Suprapubic skin (tissue), 4 donors: Measurements from ENCODE around the gene SPATA13. TPM values are rescaled to one million over a fixed set of nuclear protein-coding genes. Genes with fewer than 3 reads are reported as not detected.

Experiments used
- DNase-seq, 2 donors: peaks; one replicate each; pipeline ENCODE4 v3.0.0-alpha.2; 2019; ENCODE audit warnings: low spot score in 2 of 2
- H3K27ac ChIP-seq: fragments of 200-600 bp; sonication (generic); one replicate; pipeline ENCODE4 v1.5.1; 2019
- H3K27me3 ChIP-seq: fragments of 200-600 bp; sonication (generic); one replicate; pipeline ENCODE4 v1.5.1; 2019
- H3K36me3 ChIP-seq: fragments of 200-600 bp; sonication (generic); one replicate; pipeline ENCODE4 v1.5.1; 2019
- H3K4me1 ChIP-seq: fragments of 200-600 bp; sonication (generic); one replicate; pipeline ENCODE4 v1.5.1; 2019
- H3K4me3 ChIP-seq: fragments of 200-600 bp; sonication (generic); one replicate; pipeline ENCODE4 v1.5.1; 2019; ENCODE audit warnings: mild to moderate bottlenecking
- H3K9me3 ChIP-seq: fragments of 200-600 bp; sonication (generic); one replicate; pipeline ENCODE4 v1.5.1; 2019
- EP300 ChIP-seq: sonication (generic); formaldehyde crosslinking; IDR thresholded peaks from one replicate; pipeline ENCODE4 v1.6.1; 2017; ENCODE audit warnings: antibody characterized with exemption
- POLR2A ChIP-seq, 2 donors: fragments of 450-650 bp; IDR thresholded peaks; one replicate each; pipeline ENCODE4 v1.6.1; 2017; ENCODE audit warnings: antibody characterized with exemption in 2 of 2, mild to moderate bottlenecking in 2 of 2, moderate library complexity in 2 of 2
- POLR2AphosphoS5 ChIP-seq, 3 donors: sonication (generic); formaldehyde crosslinking; IDR thresholded peaks; one replicate each; pipeline ENCODE4 v1.6.1; 2017; ENCODE audit warnings: antibody characterized with exemption in 3 of 3
- WGBS: methylation state at CpG from one replicate; pipeline ENCODE4 v1.1.5; 2018; 5-methylcytosine and 5-hydroxymethylcytosine counted together
- total RNA-seq, 4 donors: library from RNA; depleted of rRNA; stranded (reverse); fragments of >200 nt; gene quantifications; one replicate each; pipeline ENCODE4 v1.1.0, GENCODE V29; 2016
- TF ChIP-seq, protein P1 (sequence below), 2 donors: fragments of 200-600 bp in 1 of 2; fragments of 450-650 bp in 1 of 2; sonication (generic) in 1 of 2; IDR thresholded peaks; one replicate each; pipeline ENCODE4 v1.5.1; 2016 to 2019; ENCODE audit warnings: antibody characterized with exemption in 2 of 2, mild to moderate bottlenecking in 1 of 2, moderate library complexity in 1 of 2

Gene SPATA13
- total RNA-seq, 4 donors from 2014 or later = 26.5 to 64.2 (median 31.6) TPM

DNA sequence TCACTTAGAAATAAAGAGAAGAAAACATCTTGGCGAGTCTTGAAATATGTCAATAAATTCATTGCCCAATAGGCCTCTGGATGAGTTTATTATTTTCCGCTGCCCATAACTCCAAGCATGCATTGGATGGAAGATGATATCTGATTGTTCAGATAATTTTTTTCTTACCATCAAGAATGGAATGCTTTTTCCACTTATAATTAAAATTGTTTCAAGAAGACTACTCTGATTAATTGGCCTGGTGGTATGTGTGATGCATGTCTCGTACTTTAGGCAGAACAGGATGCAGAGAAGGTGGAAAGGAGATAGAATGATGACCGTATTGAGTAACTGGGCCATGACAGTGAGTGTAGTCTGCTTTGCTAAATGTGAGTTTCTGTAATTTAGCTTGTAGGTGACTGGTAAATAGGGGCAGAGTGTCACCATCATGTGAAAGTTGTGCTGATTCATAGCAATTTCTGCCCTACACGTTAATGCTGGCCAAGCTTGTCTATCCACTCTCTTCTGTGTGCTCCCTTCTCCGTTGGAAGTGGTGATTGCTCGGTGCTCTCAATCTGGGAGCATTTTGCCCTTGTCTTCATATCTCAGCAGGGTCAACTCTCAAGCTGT is 13.5 kb upstream of the SPATA13 start:
- WGBS = 88% methylated on average over 7 of the region's 7 CpGs
- Histone ChIP-seq H3K36me3 (no peaks in the 10 kb centered on the region), H3K9me3 (no peaks in the 10 kb centered on the region), H3K27ac (no peak overlapping the region), H3K4me1 (peaks cover 11% of the 10 kb centered on the region), H3K4me3 (no peak overlapping the region), H3K27me3 (no peaks in the 10 kb centered on the region)
- no peak for DNase-seq
- TF ChIP-seq, protein P1, sequence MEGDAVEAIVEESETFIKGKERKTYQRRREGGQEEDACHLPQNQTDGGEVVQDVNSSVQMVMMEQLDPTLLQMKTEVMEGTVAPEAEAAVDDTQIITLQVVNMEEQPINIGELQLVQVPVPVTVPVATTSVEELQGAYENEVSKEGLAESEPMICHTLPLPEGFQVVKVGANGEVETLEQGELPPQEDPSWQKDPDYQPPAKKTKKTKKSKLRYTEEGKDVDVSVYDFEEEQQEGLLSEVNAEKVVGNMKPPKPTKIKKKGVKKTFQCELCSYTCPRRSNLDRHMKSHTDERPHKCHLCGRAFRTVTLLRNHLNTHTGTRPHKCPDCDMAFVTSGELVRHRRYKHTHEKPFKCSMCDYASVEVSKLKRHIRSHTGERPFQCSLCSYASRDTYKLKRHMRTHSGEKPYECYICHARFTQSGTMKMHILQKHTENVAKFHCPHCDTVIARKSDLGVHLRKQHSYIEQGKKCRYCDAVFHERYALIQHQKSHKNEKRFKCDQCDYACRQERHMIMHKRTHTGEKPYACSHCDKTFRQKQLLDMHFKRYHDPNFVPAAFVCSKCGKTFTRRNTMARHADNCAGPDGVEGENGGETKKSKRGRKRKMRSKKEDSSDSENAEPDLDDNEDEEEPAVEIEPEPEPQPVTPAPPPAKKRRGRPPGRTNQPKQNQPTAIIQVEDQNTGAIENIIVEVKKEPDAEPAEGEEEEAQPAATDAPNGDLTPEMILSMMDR (IDR thresholded peaks at IDR 0.05) = no peak
- TF ChIP-seq POLR2A (IDR thresholded peaks at IDR 0.05) (no peak), POLR2AphosphoS5 (IDR thresholded peaks at IDR 0.05) (no peak), EP300 (no peak)

DNA sequence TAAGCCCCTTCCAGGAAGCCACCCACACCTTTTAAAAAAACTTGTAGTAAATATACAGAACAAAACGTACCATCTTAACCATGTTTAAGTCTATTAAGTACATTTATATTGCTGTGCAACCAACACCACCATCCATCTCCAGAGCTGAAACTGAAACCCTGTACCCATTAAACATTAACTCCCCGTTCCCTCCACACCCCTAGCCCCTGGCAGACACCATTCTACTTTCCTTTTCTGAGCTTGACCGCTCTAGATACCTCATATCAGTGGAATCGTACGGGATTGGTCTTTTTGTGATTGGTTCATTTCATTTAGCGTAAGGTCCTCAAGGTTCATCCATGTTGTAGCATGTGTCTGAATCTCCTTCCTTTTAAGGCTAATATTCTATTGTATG is 13.0 kb upstream of the SPATA13 start:
- no peaks in the 10 kb centered on the region for H3K9me3 ChIP-seq
- H3K27me3 ChIP-seq = no peaks in the 10 kb centered on the region
- H3K4me1 ChIP-seq = peaks cover 11% of the 10 kb centered on the region
- H3K36me3 ChIP-seq = no peaks in the 10 kb centered on the region
- no peak for TF ChIP-seq POLR2A (IDR thresholded peaks at IDR 0.05)
- TF ChIP-seq EP300 = no peak
- TF ChIP-seq, protein P1 (IDR thresholded peaks at IDR 0.05) = no peak
- no peak for TF ChIP-seq POLR2AphosphoS5 (IDR thresholded peaks at IDR 0.05)
- 96% methylated on average over 6 of the region's 6 CpGs for WGBS
- DNase-seq = no peak
- H3K4me3 ChIP-seq = no peak overlapping the region
- no peak overlapping the region for H3K27ac ChIP-seq

DNA sequence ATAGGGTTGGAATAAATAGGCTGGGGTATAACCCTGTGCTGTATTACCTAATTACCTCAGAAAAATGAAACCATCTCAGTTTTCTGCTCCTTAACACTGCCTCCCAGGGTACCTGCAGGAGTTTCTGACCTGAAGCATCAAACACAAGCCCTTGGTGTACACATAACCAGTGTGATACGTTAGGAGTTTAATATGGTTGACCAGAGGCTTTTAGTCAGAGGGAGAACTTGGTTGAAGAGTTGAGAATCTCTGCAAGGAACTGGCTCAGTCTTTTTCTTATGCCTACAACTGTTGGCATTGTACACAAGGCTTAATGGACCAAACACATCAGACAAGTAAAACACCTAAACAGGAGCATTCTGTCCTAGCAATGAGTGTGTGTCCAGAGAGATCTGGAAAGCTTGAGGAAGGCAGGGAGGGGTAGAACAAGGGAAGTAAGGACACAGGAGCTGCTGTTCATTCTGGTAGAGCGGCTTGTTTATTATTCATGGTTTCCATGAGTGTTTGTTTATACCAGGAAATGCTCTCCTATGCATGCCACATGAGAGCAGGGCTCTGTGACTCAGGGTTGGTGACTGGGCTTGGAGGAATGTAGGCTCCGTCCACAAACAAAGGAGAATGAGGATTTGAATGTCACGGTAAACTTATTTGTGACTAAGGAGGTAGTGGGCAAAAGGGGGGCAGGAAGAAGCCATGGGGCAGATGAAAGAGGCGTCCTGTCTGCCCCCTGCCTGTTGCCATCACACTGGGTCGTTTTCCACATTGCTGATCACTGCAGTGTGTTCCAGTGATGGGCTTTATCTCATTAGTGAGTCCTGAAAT is 11.9 kb upstream of the SPATA13 start:
- H3K4me1 ChIP-seq = peaks cover 11% of the 10 kb centered on the region
- no peaks in the 10 kb centered on the region for H3K36me3 ChIP-seq
- H3K27me3 ChIP-seq = no peaks in the 10 kb centered on the region
- no peak overlapping the region for H3K4me3 ChIP-seq
- TF ChIP-seq POLR2A (IDR thresholded peaks at IDR 0.05) (no peak), POLR2AphosphoS5 (IDR thresholded peaks at IDR 0.05) (peak in 1 of 3 donors; percentile 68)
- no peak for DNase-seq
- H3K27ac ChIP-seq = peak overlapping the region; percentile 76
- 36% methylated on average over 6 of the region's 6 CpGs for WGBS
- H3K9me3 ChIP-seq = no peaks in the 10 kb centered on the region

DNA sequence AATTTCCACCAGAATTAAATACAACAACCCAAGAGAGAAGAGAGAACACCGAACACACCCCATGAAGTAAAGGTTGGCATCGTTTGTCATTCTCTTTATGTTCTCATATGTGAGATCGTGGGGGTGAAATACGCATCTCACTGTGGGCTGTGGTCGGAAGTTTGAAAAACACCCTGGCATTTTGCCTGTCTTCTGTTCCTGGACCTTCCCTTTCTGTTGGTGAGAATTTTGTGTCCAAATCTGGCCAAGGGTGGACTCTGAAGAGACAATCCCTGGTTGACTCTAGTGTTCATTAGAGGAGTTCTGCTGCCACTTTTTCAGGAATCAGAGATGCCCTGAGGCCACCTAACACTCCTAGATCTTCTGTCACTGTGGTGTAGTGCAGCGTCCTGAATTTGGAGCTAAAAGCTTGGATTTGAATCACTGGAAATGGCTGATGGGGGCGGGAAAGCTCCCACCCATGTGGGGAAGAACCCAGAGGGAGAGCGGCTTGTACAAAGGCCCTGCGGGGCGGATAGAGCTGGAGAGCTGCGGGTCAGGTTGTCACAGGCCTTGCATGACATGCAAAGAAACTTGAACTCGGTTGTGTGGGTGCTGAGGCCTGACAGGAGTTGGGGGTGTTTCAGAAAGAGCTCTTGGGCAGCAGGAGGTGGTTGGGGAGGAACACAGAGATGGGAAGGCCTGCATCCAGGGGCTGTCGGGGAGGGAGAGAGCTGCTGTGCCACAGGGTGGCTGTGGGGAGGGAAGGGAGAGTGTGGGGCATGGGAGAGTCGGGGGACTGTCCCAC is 11.1 kb upstream of the SPATA13 start:
- Histone ChIP-seq H3K4me1 (peaks cover 11% of the 10 kb centered on the region), H3K27ac (peak overlapping the region; percentile 76), H3K36me3 (no peaks in the 10 kb centered on the region), H3K4me3 (no peak overlapping the region), H3K27me3 (no peaks in the 10 kb centered on the region), H3K9me3 (no peaks in the 10 kb centered on the region)
- no peak for TF ChIP-seq EP300
- TF ChIP-seq, protein P1 (IDR thresholded peaks at IDR 0.05) = no peak
- no peak for TF ChIP-seq POLR2AphosphoS5 (IDR thresholded peaks at IDR 0.05)
- no peak for TF ChIP-seq POLR2A (IDR thresholded peaks at IDR 0.05)
- WGBS = 76% methylated on average over 14 of the region's 14 CpGs
- no peak for DNase-seq

DNA sequence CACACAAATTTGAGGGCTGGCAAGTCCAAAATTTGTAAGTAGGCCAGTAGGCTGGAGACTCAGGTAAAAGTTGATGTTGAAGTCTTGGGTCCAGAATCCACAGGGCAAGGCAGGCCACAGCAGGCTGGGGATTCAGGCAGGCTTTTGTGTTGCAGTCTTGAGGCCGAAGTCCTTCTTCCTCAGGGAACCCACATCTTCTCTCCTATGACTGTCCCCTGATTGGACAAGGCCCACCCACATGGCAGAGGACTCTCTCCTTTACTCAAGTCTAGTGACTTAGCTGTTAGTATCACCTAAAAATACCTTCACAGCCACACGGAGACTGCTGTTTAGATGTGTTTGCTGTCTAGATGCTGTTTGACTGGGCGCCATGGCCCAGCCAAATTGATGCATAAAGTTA is 9.9 kb upstream of the SPATA13 start:
- no peaks in the 10 kb centered on the region for H3K9me3 ChIP-seq
- no peak overlapping the region for H3K4me3 ChIP-seq
- whole genome bisulfite sequencing = 97% methylated on average over 3 of the region's 3 CpGs
- no peak for DNase-seq
- no peaks in the 10 kb centered on the region for H3K36me3 ChIP-seq
- no peak overlapping the region for H3K27ac ChIP-seq
- TF ChIP-seq POLR2AphosphoS5 (IDR thresholded peaks at IDR 0.05) (no peak), POLR2A (IDR thresholded peaks at IDR 0.05) (no peak), EP300 (no peak)
- TF ChIP-seq, protein P1 (IDR thresholded peaks at IDR 0.05) = no peak
- no peaks in the 10 kb centered on the region for H3K27me3 ChIP-seq
- peaks cover 11% of the 10 kb centered on the region for H3K4me1 ChIP-seq
